ENCODE measurements around the gene SERTM1. TPM values are rescaled to one million over a fixed set of nuclear protein-coding genes. Genes with fewer than 3 reads are reported as not detected.

Gene SERTM1
- total and polyA plus RNA-seq, 4 donors: not detected

DNA sequence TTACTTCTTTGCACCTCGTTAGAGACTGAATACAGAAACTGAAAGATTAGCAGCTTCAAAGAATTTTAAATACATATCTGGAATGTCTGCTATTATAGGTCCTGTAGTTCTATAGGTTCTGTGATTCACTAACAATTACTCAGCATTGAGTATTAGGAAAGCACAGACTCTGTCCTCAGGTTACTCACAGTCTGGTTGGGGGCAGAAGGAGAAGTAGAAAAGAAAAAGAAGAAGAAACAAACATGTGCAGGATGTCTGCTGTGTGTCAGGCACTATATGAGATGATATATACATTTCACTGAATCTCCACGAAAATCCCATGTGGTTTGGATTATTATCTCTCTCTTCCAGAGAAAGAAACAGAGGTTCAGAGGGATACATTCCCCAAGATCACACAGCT is 40.1 kb downstream of the SERTM1 start:
- no peak overlapping the region for H3K27ac ChIP-seq (ENCODE audit: low read depth in 1 of 2, low read length in 2 of 2)
- H3K4me1 ChIP-seq (ENCODE audit: control insufficient read depth in 4 of 4, insufficient read depth in 4 of 4, low read length in 3 of 4): no peaks in the 10 kb centered on the region
- DNase-seq (ENCODE audit: low spot score): no peak
- H3K27me3 ChIP-seq (ENCODE audit: control insufficient read depth in 4 of 4, insufficient read depth in 4 of 4, low read length in 3 of 4): peaks cover 0 to 4% (median 0%) of the 10 kb centered on the region in 4 donors
- TF ChIP-seq TAF1 (conservative IDR thresholded peaks at IDR 0.05) (no peak), FOXA1 (IDR thresholded peaks at IDR 0.05) (no peak), EGR1 (IDR thresholded peaks at IDR 0.05; ENCODE audit: low read depth in 2 of 2) (no peak), RXRA (IDR thresholded peaks at IDR 0.05) (no peak), RAD21 (IDR thresholded peaks at IDR 0.05) (no peak), HNF4G (IDR thresholded peaks at IDR 0.05) (no peak), FOXA2 (IDR thresholded peaks at IDR 0.05) (no peak), YY1 (IDR thresholded peaks at IDR 0.05) (no peak), SP1 (IDR thresholded peaks at IDR 0.05) (no peak), JUND (IDR thresholded peaks at IDR 0.05) (no peak), NR2F2 (IDR thresholded peaks at IDR 0.05) (no peak), HNF4A (conservative IDR thresholded peaks at IDR 0.05) (no peak), GABPA (IDR thresholded peaks at IDR 0.05 in 1 of 2, conservative IDR thresholded peaks at IDR 0.05 in 1 of 2) (no peak)
- TF ChIP-seq, protein P1, sequence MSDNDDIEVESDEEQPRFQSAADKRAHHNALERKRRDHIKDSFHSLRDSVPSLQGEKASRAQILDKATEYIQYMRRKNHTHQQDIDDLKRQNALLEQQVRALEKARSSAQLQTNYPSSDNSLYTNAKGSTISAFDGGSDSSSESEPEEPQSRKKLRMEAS (IDR thresholded peaks at IDR 0.05): no peak
- TF ChIP-seq, protein P2, sequence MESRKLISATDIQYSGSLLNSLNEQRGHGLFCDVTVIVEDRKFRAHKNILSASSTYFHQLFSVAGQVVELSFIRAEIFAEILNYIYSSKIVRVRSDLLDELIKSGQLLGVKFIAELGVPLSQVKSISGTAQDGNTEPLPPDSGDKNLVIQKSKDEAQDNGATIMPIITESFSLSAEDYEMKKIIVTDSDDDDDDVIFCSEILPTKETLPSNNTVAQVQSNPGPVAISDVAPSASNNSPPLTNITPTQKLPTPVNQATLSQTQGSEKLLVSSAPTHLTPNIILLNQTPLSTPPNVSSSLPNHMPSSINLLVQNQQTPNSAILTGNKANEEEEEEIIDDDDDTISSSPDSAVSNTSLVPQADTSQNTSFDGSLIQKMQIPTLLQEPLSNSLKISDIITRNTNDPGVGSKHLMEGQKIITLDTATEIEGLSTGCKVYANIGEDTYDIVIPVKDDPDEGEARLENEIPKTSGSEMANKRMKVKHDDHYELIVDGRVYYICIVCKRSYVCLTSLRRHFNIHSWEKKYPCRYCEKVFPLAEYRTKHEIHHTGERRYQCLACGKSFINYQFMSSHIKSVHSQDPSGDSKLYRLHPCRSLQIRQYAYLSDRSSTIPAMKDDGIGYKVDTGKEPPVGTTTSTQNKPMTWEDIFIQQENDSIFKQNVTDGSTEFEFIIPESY (IDR thresholded peaks at IDR 0.05): no peak
- TF ChIP-seq, protein P3, sequence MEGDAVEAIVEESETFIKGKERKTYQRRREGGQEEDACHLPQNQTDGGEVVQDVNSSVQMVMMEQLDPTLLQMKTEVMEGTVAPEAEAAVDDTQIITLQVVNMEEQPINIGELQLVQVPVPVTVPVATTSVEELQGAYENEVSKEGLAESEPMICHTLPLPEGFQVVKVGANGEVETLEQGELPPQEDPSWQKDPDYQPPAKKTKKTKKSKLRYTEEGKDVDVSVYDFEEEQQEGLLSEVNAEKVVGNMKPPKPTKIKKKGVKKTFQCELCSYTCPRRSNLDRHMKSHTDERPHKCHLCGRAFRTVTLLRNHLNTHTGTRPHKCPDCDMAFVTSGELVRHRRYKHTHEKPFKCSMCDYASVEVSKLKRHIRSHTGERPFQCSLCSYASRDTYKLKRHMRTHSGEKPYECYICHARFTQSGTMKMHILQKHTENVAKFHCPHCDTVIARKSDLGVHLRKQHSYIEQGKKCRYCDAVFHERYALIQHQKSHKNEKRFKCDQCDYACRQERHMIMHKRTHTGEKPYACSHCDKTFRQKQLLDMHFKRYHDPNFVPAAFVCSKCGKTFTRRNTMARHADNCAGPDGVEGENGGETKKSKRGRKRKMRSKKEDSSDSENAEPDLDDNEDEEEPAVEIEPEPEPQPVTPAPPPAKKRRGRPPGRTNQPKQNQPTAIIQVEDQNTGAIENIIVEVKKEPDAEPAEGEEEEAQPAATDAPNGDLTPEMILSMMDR (IDR thresholded peaks at IDR 0.05; ENCODE audit: low read depth, low read length, missing input control): no peak
- TF ChIP-seq, protein P4, sequence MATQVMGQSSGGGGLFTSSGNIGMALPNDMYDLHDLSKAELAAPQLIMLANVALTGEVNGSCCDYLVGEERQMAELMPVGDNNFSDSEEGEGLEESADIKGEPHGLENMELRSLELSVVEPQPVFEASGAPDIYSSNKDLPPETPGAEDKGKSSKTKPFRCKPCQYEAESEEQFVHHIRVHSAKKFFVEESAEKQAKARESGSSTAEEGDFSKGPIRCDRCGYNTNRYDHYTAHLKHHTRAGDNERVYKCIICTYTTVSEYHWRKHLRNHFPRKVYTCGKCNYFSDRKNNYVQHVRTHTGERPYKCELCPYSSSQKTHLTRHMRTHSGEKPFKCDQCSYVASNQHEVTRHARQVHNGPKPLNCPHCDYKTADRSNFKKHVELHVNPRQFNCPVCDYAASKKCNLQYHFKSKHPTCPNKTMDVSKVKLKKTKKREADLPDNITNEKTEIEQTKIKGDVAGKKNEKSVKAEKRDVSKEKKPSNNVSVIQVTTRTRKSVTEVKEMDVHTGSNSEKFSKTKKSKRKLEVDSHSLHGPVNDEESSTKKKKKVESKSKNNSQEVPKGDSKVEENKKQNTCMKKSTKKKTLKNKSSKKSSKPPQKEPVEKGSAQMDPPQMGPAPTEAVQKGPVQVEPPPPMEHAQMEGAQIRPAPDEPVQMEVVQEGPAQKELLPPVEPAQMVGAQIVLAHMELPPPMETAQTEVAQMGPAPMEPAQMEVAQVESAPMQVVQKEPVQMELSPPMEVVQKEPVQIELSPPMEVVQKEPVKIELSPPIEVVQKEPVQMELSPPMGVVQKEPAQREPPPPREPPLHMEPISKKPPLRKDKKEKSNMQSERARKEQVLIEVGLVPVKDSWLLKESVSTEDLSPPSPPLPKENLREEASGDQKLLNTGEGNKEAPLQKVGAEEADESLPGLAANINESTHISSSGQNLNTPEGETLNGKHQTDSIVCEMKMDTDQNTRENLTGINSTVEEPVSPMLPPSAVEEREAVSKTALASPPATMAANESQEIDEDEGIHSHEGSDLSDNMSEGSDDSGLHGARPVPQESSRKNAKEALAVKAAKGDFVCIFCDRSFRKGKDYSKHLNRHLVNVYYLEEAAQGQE (IDR thresholded peaks at IDR 0.05): no peak
- TF ChIP-seq, protein P5, sequence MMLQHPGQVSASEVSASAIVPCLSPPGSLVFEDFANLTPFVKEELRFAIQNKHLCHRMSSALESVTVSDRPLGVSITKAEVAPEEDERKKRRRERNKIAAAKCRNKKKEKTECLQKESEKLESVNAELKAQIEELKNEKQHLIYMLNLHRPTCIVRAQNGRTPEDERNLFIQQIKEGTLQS (IDR thresholded peaks at IDR 0.05): no peak
- no peaks in the 10 kb centered on the region for H3K9me3 ChIP-seq (ENCODE audit: control insufficient read depth in 4 of 4, low read length in 3 of 4)
- no peak overlapping the region for H3K4me3 ChIP-seq (ENCODE audit: low read depth in 1 of 3, low read length in 3 of 3)
- no peaks in the 10 kb centered on the region for H3K36me3 ChIP-seq (ENCODE audit: control insufficient read depth in 4 of 4, insufficient read depth in 3 of 4, low read depth in 1 of 4, low read length in 3 of 4)
- 33% methylated on average over 2 of the region's 2 CpGs for WGBS
- H3K9ac ChIP-seq (ENCODE audit: low read depth in 1 of 2, low read length in 2 of 2): no peak overlapping the region
